ENCODE results near the gene ELMO1. TPM values are rescaled to one million over a fixed set of nuclear protein-coding genes. Genes with fewer than 3 reads are reported as not detected.

The ELMO1 gene
- total and polyA plus RNA-seq, 11 donors = 6.9 to 38.6 (median 14.7) TPM

DNA sequence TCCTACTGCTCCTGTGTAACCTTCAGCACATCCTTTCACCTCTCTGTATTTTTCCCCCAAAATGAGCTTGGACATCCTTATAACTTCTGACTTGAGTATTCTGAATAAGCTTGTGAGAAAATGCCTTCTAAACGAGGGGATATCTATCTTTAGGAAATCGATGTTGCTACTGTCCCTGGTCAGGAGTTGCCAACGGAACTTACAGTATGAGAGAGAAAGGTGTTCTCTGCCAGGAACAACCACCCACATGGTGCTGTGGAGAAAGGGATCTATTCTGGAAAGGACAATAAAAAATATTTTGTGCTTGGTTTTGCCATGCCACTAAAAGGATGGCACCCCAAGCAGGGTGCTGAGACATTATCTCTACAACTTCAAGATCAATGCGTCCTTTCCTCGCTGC is 537.8 kb downstream of the ELMO1 start:
- DNase-seq (no peak), ATAC-seq (no peak)
- Histone ChIP-seq H3K36me3 (no peaks in the 10 kb centered on the region), H3K4me3 (no peak overlapping the region), H3K4me1 (no peaks in the 10 kb centered on the region), H3K27me3 (no peaks in the 10 kb centered on the region), H3K9me3 (no peaks in the 10 kb centered on the region), H3K27ac (no peak overlapping the region)
- 91 to 94% (median 92%) methylated on average over 5 of the region's 5 CpGs for WGBS, 4 donors
- no peak for TF ChIP-seq POLR2A (IDR thresholded peaks at IDR 0.05)
- no peak for TF ChIP-seq CTCF (IDR thresholded peaks at IDR 0.05)
- intact Hi-C loops (cut with DNase I) = no loop called here

DNA sequence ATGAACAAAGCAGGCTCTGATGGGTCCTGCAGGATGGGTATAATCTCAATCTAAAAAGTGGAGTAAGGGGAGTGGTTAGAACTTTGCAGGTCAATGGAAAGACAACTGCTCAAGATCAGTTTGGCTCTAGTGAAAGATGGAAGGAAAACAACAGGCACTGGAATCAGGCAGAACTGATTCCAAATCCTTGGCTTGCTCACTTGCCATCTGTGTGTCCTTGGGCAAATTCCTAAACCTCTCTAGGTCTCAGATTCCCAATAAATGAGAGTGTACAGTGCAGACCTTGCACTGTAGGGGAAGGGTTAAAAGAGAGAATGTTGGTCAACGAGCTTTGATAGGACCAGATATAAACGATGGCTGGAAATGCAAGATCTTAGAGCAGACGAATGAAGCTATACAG is 538.3 kb downstream of the ELMO1 start:
- no peak overlapping the region for H3K27ac ChIP-seq
- 56 to 80% (median 66%) methylated on average over 3 of the region's 3 CpGs for WGBS, 4 donors
- no peak for TF ChIP-seq CTCF (IDR thresholded peaks at IDR 0.05)
- TF ChIP-seq POLR2A (IDR thresholded peaks at IDR 0.05) = no peak
- H3K9me3 ChIP-seq = no peaks in the 10 kb centered on the region
- ATAC-seq (no peak), DNase-seq (no peak)
- peaks cover 0 to under 1% (median 0%) of the 10 kb centered on the region in 12 donors for H3K4me1 ChIP-seq
- H3K4me3 ChIP-seq = no peak overlapping the region
- H3K27me3 ChIP-seq = no peaks in the 10 kb centered on the region
- intact Hi-C loops (cut with DNase I) = no loop called here
- H3K36me3 ChIP-seq = no peaks in the 10 kb centered on the region

GRCh38 chr7:36906956-36907635 is 541.6 kb downstream of the ELMO1 start:
- TF ChIP-seq CTCF (IDR thresholded peaks at IDR 0.05) (no peak), POLR2A (IDR thresholded peaks at IDR 0.05) (no peak)
- intact Hi-C loops (cut with DNase I) = no loop called here
- peaks cover 0 to 16% (median 0%) of the 10 kb centered on the region in 12 donors for H3K4me1 ChIP-seq
- no peaks in the 10 kb centered on the region for H3K9me3 ChIP-seq
- no peak overlapping the region for H3K4me3 ChIP-seq
- peaks cover 0 to 4% (median 0%) of the 10 kb centered on the region in 9 donors for H3K36me3 ChIP-seq
- WGBS, 4 donors = 50 to 56% (median 55%) methylated on average over 3 of the region's 3 CpGs
- H3K27ac ChIP-seq = no peak overlapping the region
- no peak for DNase-seq
- no peaks in the 10 kb centered on the region for H3K27me3 ChIP-seq
- no peak for ATAC-seq

DNA sequence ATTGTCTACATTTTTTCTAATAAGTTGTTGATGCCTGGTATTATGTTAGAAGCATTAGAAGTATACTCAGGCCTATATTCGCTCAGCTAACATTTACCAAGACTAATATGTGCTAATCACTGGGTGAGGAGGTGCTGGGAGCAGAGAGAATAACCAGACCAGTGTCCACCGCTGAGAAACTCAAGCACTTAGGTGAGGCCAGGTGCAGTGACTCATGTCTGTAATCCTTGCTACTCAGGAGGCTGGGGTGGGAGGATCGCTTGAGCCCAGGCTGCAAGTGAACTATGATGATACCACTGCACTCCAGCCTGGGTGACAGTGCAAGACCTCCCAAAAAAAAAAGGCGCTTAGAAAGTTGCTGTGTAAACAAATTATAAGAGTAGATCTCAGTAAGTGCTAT is 542.2 kb downstream of the ELMO1 start:
- 85 to 87% (median 86%) methylated on average over 4 of the region's 4 CpGs for WGBS, 4 donors
- H3K36me3 ChIP-seq = peaks cover 0 to 4% (median 0%) of the 10 kb centered on the region in 9 donors

More for the DNA sequence above, 542.2 kb downstream of the ELMO1 start:
- H3K4me1 ChIP-seq = peaks cover 0 to 16% (median 0%) of the 10 kb centered on the region in 12 donors
- no peaks in the 10 kb centered on the region for H3K27me3 ChIP-seq
- ATAC-seq = no peak
- no peak overlapping the region for H3K4me3 ChIP-seq
- H3K27ac ChIP-seq = no peak overlapping the region
- no peaks in the 10 kb centered on the region for H3K9me3 ChIP-seq
- TF ChIP-seq POLR2A (IDR thresholded peaks at IDR 0.05) (no peak), CTCF (IDR thresholded peaks at IDR 0.05) (no peak)
- intact Hi-C loops (cut with DNase I) = no loop called here
- no peak for DNase-seq

Data from heart left ventricle (tissue), 16 donors.